ENCODE measurements around the gene SEBOX.
A peak's percentile ranks its signal among the peaks of the same experiment; 100 is the strongest.

The SEBOX gene

GRCh38 chr17:28318759-28319597, 46.0 kb downstream of the SEBOX start, which contains the start of gene TMEM97 (continued):
- TF ChIP-seq REST (tag by site-specific recombination; IDR thresholded peaks at IDR 0.05): peak; percentile 51
- no peak for TF ChIP-seq ZNF791 (tag by site-specific recombination; IDR thresholded peaks at IDR 0.05)
- no peak for TF ChIP-seq ZNF112 (tag by site-specific recombination; IDR thresholded peaks at IDR 0.05)
- no peak for TF ChIP-seq ZNF654 (tag by site-specific recombination; IDR thresholded peaks at IDR 0.05; ENCODE audit: low read depth)
- TF ChIP-seq ZXDB (tag by site-specific recombination; IDR thresholded peaks at IDR 0.05): no peak; the same call in none of the 2 replicates
- no peak for TF ChIP-seq PBX3 (CRISPR knock-in tag; IDR thresholded peaks at IDR 0.05)
- peak; percentile 89 for TF ChIP-seq ZFHX2 (tag by site-specific recombination; conservative IDR thresholded peaks at IDR 0.05)
- no peak for TF ChIP-seq ZNF19 (tag by site-specific recombination; IDR thresholded peaks at IDR 0.05; ENCODE audit: low read depth)
- no peak for TF ChIP-seq ZNF777 (tag by site-specific recombination; IDR thresholded peaks at IDR 0.05; ENCODE audit: borderline replicate concordance)
- peak; percentile 51; the same call in 1 of the 2 replicates for TF ChIP-seq BCL11B (tag by site-specific recombination; IDR thresholded peaks at IDR 0.05; ENCODE audit: low read depth)
- no peak for TF ChIP-seq ZNF23 (tag by site-specific recombination; IDR thresholded peaks at IDR 0.05; ENCODE audit: borderline replicate concordance)
- peak; percentile 54; the same call in 1 of the 2 replicates for TF ChIP-seq REPIN1 (tag by site-specific recombination; IDR thresholded peaks at IDR 0.05; ENCODE audit: low read depth)
- no peak for TF ChIP-seq ZNF138 (tag by site-specific recombination; IDR thresholded peaks at IDR 0.05; ENCODE audit: borderline replicate concordance)
- no peak for TF ChIP-seq ZNF645 (tag by site-specific recombination; IDR thresholded peaks at IDR 0.05)
- TF ChIP-seq ZNF335 (tag by site-specific recombination; conservative IDR thresholded peaks at IDR 0.05): peak; percentile 94
- no peak for TF ChIP-seq ZSCAN16 (tag by site-specific recombination; IDR thresholded peaks at IDR 0.05)
- peak; percentile 71; the same call in 1 of the 2 replicates for TF ChIP-seq ZNF24 (tag by site-specific recombination; IDR thresholded peaks at IDR 0.05)
- TF ChIP-seq ZBTB1 (tag by site-specific recombination; IDR thresholded peaks at IDR 0.05): no peak
- no peak for TF ChIP-seq ZNF404 (tag by site-specific recombination; IDR thresholded peaks at IDR 0.05)
- TF ChIP-seq ZNF621 (tag by site-specific recombination; IDR thresholded peaks at IDR 0.05): no peak
- no peak for TF ChIP-seq ZNF510 (tag by site-specific recombination; IDR thresholded peaks at IDR 0.05; ENCODE audit: insufficient replicate concordance)
- TF ChIP-seq SCRT1 (tag by site-specific recombination; IDR thresholded peaks at IDR 0.05; ENCODE audit: borderline replicate concordance): no peak
- no peak for TF ChIP-seq ZNF544 (tag by site-specific recombination; IDR thresholded peaks at IDR 0.05)
- no peak for TF ChIP-seq ZNF133 (tag by site-specific recombination; IDR thresholded peaks at IDR 0.05)
- TF ChIP-seq ZNF571 (tag by site-specific recombination; IDR thresholded peaks at IDR 0.05): no peak
- TF ChIP-seq ZNF140 (tag by site-specific recombination; IDR thresholded peaks at IDR 0.05): no peak
- 0 out of 2 replicates have a peak, but pooled peaks have one; percentile 44 for TF ChIP-seq OVOL3 (tag by site-specific recombination; IDR thresholded peaks at IDR 0.05)
- no peak for TF ChIP-seq ZSCAN4 (tag by site-specific recombination; IDR thresholded peaks at IDR 0.05)
- peak; percentile 96 for TF ChIP-seq SP3 (tag by site-specific recombination; IDR thresholded peaks at IDR 0.05)
- no peak for TF ChIP-seq MEIS1 (CRISPR knock-in tag; IDR thresholded peaks at IDR 0.05; ENCODE audit: borderline replicate concordance)
- TF ChIP-seq ZNF184 (tag by site-specific recombination; IDR thresholded peaks at IDR 0.05): no peak
- TF ChIP-seq ZNF792 (tag by site-specific recombination; IDR thresholded peaks at IDR 0.05): 0 out of 2 replicates have a peak, but pooled peaks have one; percentile 40
- no peak for TF ChIP-seq ZNF670 (tag by site-specific recombination; IDR thresholded peaks at IDR 0.05; ENCODE audit: low read depth)
- no peak for TF ChIP-seq ZNF121 (tag by site-specific recombination; IDR thresholded peaks at IDR 0.05)
- TF ChIP-seq ZNF707 (tag by site-specific recombination; IDR thresholded peaks at IDR 0.05): no peak

All from HEK293 (cell line).